ENCODE results near the gene RTP1. TPM values are rescaled to one million over a fixed set of nuclear protein-coding genes. Genes with fewer than 3 reads are reported as not detected.
A peak's percentile ranks its signal among the peaks of the same experiment; 100 is the strongest.

The RTP1 gene
- total and polyA plus RNA-seq, 9 of the 15 experiments (the other 6 are each of a cell fraction or from before 2014, with no cell fraction given), result not detected

- no peak for TF ChIP-seq RERE (CRISPR knock-in tag; IDR thresholded peaks at IDR 0.05; ENCODE audit: borderline replicate concordance)
- peak in 1 of 2 experiments; percentile 51; a peak in 1 of 4 replicates for TF ChIP-seq KDM1A (IDR thresholded peaks at IDR 0.05)
- TF ChIP-seq ZZZ3 (IDR thresholded peaks at IDR 0.05), result no peak
- peak; percentile 76 for TF ChIP-seq NFE2 (IDR thresholded peaks at IDR 0.05; ENCODE audit: low read depth)
- peak; percentile 21; the same call in 1 of the 2 replicates for TF ChIP-seq TEAD4 (IDR thresholded peaks at IDR 0.05; ENCODE audit: low read length)
- TF ChIP-seq TEAD4 (CRISPR knock-in tag; IDR thresholded peaks at IDR 0.05; ENCODE audit: borderline replicate concordance), result no peak
- no peak for TF ChIP-seq ZKSCAN3 (CRISPR knock-in tag; IDR thresholded peaks at IDR 0.05)
- peak; percentile 23; the same call in 1 of the 2 replicates for TF ChIP-seq KLF16 (IDR thresholded peaks at IDR 0.05)
- TF ChIP-seq NCOR1 (IDR thresholded peaks at IDR 0.05), result peak; percentile 38; the same call in 1 of the 2 replicates
- TF ChIP-seq CBFA2T2 (conservative IDR thresholded peaks at IDR 0.05), result 0 out of 2 replicates have a peak, but pooled peaks have one; percentile 26
- no peak for TF ChIP-seq GABPB2 (CRISPR knock-in tag; conservative IDR thresholded peaks at IDR 0.05)
- TF ChIP-seq, protein P1, sequence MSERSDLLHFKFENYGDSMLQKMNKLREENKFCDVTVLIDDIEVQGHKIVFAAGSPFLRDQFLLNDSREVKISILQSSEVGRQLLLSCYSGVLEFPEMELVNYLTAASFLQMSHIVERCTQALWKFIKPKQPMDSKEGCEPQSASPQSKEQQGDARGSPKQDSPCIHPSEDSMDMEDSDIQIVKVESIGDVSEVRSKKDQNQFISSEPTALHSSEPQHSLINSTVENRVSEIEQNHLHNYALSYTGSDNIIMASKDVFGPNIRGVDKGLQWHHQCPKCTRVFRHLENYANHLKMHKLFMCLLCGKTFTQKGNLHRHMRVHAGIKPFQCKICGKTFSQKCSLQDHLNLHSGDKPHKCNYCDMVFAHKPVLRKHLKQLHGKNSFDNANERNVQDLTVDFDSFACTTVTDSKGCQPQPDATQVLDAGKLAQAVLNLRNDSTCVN (CRISPR knock-in tag; IDR thresholded peaks at IDR 0.05), result no peak
- TF ChIP-seq EGR1 (conservative IDR thresholded peaks at IDR 0.05), result no peak
- no peak for TF ChIP-seq RBM15 (IDR thresholded peaks at IDR 0.05; ENCODE audit: insufficient read depth, low read length)
- TF ChIP-seq, protein P2, sequence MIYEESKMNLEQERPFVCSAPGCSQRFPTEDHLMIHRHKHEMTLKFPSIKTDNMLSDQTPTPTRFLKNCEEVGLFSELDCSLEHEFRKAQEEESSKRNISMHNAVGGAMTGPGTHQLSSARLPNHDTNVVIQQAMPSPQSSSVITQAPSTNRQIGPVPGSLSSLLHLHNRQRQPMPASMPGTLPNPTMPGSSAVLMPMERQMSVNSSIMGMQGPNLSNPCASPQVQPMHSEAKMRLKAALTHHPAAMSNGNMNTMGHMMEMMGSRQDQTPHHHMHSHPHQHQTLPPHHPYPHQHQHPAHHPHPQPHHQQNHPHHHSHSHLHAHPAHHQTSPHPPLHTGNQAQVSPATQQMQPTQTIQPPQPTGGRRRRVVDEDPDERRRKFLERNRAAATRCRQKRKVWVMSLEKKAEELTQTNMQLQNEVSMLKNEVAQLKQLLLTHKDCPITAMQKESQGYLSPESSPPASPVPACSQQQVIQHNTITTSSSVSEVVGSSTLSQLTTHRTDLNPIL (CRISPR knock-in tag; IDR thresholded peaks at IDR 0.05), result no peak
- TF ChIP-seq SOX6 (IDR thresholded peaks at IDR 0.05), result no peak
- TF ChIP-seq SMC3 (conservative IDR thresholded peaks at IDR 0.05; ENCODE audit: insufficient read depth, low read depth, low read length), result no peak
- TF ChIP-seq RCOR1 (IDR thresholded peaks at IDR 0.05; ENCODE audit: borderline replicate concordance in 1 of 2, low read depth in 2 of 2, low read length in 2 of 2), result peak in 1 of 2 experiments; percentile 86; a peak in 2 of 4 replicates
- TF ChIP-seq RBM17 (IDR thresholded peaks at IDR 0.05; ENCODE audit: borderline replicate concordance, low read depth, low read length), result no peak
- no peak for TF ChIP-seq POLR2B (IDR thresholded peaks at IDR 0.05; ENCODE audit: low read depth, partially characterized antibody)
These were observed 10.4 kb upstream of the RTP1 start (continued) for GRCh38 chr3:187186801-187187421.
